HEK293 (cell line): Measurements from ENCODE around the gene PSMC1.
A peak's percentile ranks its signal among the peaks of the same experiment; 100 is the strongest.

Experiments used
- BCL11B ChIP-seq: fragments of 450-650 bp; formaldehyde crosslinking; IDR thresholded peaks from 2 replicates; pipeline ENCODE4 v1.5.1; 2016; ENCODE audit warnings: low read depth, missing biosample characterization, missing genetic modification characterization
- KLF10 ChIP-seq: fragments of 450-650 bp; IDR thresholded peaks from 2 replicates; pipeline ENCODE4 v1.5.1; 2018; ENCODE audit warnings: missing biosample characterization, mild to moderate bottlenecking, missing genetic modification characterization
- OVOL3 ChIP-seq: fragments of 450-650 bp; formaldehyde crosslinking; IDR thresholded peaks from 2 replicates; pipeline ENCODE4 v1.5.1; 2016; ENCODE audit warnings: missing biosample characterization, missing genetic modification characterization
- PRDM10 ChIP-seq: fragments of 450-650 bp; formaldehyde crosslinking; IDR thresholded peaks from 2 replicates; pipeline ENCODE4 v1.5.1; 2016; ENCODE audit warnings: missing biosample characterization, missing genetic modification characterization
- SP2 ChIP-seq: fragments of 450-650 bp; formaldehyde crosslinking; IDR thresholded peaks from 2 replicates; pipeline ENCODE4 v1.5.1; 2016; ENCODE audit warnings: missing biosample characterization, missing genetic modification characterization
- YY1 ChIP-seq: fragments of 450-650 bp; formaldehyde crosslinking; IDR thresholded peaks from 2 replicates; pipeline ENCODE4 v1.5.1; 2018; ENCODE audit warnings: missing biosample characterization, missing genetic modification characterization
- ZBTB10 ChIP-seq: fragments of 450-650 bp; formaldehyde crosslinking; IDR thresholded peaks from 2 replicates; pipeline ENCODE4 v1.5.1; 2016; ENCODE audit warnings: missing biosample characterization, missing genetic modification characterization
- ZBTB48 ChIP-seq: fragments of 450-650 bp; formaldehyde crosslinking; IDR thresholded peaks from 2 replicates; pipeline ENCODE4 v1.5.1; 2016; ENCODE audit warnings: missing biosample characterization, missing genetic modification characterization
- ZBTB49 ChIP-seq: fragments of 450-650 bp; formaldehyde crosslinking; IDR thresholded peaks from 2 replicates; pipeline ENCODE4 v1.5.1; 2016; ENCODE audit warnings: missing biosample characterization, missing genetic modification characterization, low read depth
- ZNF114 ChIP-seq: fragments of 450-650 bp; formaldehyde crosslinking; IDR thresholded peaks from 2 replicates; pipeline ENCODE4 v1.5.0; 2017; ENCODE audit warnings: missing biosample characterization, missing genetic modification characterization
- ZNF157 ChIP-seq: fragments of 450-650 bp; formaldehyde crosslinking; IDR thresholded peaks from 2 replicates; pipeline ENCODE4 v1.5.1; 2016; ENCODE audit warnings: missing biosample characterization, missing genetic modification characterization
- ZNF354C ChIP-seq: fragments of 450-650 bp; formaldehyde crosslinking; IDR thresholded peaks from 2 replicates; pipeline ENCODE4 v1.5.1; 2016; ENCODE audit warnings: missing biosample characterization, missing genetic modification characterization, low read depth, borderline replicate concordance
- ZNF37A ChIP-seq: fragments of 450-650 bp; IDR thresholded peaks from 2 replicates; pipeline ENCODE4 v1.5.1; 2018; ENCODE audit warnings: missing biosample characterization, missing genetic modification characterization
- ZNF391 ChIP-seq: fragments of 450-650 bp; formaldehyde crosslinking; IDR thresholded peaks from 2 replicates; pipeline ENCODE4 v1.5.1; 2016; ENCODE audit warnings: low read depth, missing biosample characterization, missing genetic modification characterization, borderline replicate concordance
- ZNF416 ChIP-seq: fragments of 450-650 bp; formaldehyde crosslinking; IDR thresholded peaks from 2 replicates; pipeline ENCODE4 v1.5.1; 2016; ENCODE audit warnings: missing biosample characterization, missing genetic modification characterization
- ZNF449 ChIP-seq: fragments of 450-650 bp; formaldehyde crosslinking; IDR thresholded peaks from 2 replicates; pipeline ENCODE4 v1.5.1; 2017; ENCODE audit warnings: missing biosample characterization, mild to moderate bottlenecking, missing genetic modification characterization, moderate library complexity
- ZNF510 ChIP-seq: fragments of 450-650 bp; formaldehyde crosslinking; IDR thresholded peaks from 2 replicates; pipeline ENCODE4 v1.5.1; 2018; ENCODE audit warnings: mild to moderate bottlenecking, missing genetic modification characterization, missing biosample characterization; ENCODE audit not compliant: insufficient replicate concordance
- ZNF513 ChIP-seq: fragments of 450-650 bp; IDR thresholded peaks from 2 replicates; pipeline ENCODE4 v1.5.1; 2018; ENCODE audit warnings: missing biosample characterization, missing genetic modification characterization
- ZNF530 ChIP-seq: fragments of 450-650 bp; formaldehyde crosslinking; IDR thresholded peaks from 2 replicates; pipeline ENCODE4 v1.5.1; 2016; ENCODE audit warnings: low read depth, missing biosample characterization, missing genetic modification characterization
- ZNF596 ChIP-seq: fragments of 450-650 bp; IDR thresholded peaks from 2 replicates; pipeline ENCODE4 v1.5.0; 2018; ENCODE audit warnings: missing biosample characterization, mild to moderate bottlenecking, missing genetic modification characterization, moderate library complexity
- ZNF768 ChIP-seq: fragments of 450-650 bp; formaldehyde crosslinking; IDR thresholded peaks from 2 replicates; pipeline ENCODE4 v1.5.1; 2018; ENCODE audit warnings: missing biosample characterization, mild to moderate bottlenecking, missing genetic modification characterization
- ZNF785 ChIP-seq: fragments of 450-650 bp; formaldehyde crosslinking; IDR thresholded peaks from 2 replicates; pipeline ENCODE4 v1.5.1; 2016; ENCODE audit warnings: missing biosample characterization, missing genetic modification characterization
- TF ChIP-seq, protein P1 (sequence below): fragments of 450-650 bp; formaldehyde crosslinking; IDR thresholded peaks from 2 replicates; pipeline ENCODE4 v1.5.1; 2016; ENCODE audit warnings: missing biosample characterization, missing genetic modification characterization
- TF ChIP-seq, protein P2 (sequence below): fragments of 450-650 bp; formaldehyde crosslinking; IDR thresholded peaks from 2 replicates; pipeline ENCODE4 v1.5.1; 2016; ENCODE audit warnings: missing biosample characterization, missing genetic modification characterization

The PSMC1 gene

GRCh38 chr14:90256354-90257131 is at the start of gene PSMC1 (continued):
- TF ChIP-seq ZNF114 (no peak), ZNF785 (tag by site-specific recombination) (no peak), ZBTB10 (tag by site-specific recombination) (no peak), ZBTB48 (tag by site-specific recombination) (peak; percentile 35; the same call in 1 of the 2 replicates), ZNF530 (tag by site-specific recombination) (no peak), YY1 (tag by site-specific recombination) (peak; percentile 75), ZNF416 (tag by site-specific recombination) (no peak), PRDM10 (tag by site-specific recombination) (no peak), ZNF768 (tag by site-specific recombination) (no peak), ZNF391 (tag by site-specific recombination) (no peak), SP2 (peak; percentile 74), OVOL3 (tag by site-specific recombination) (no peak), ZNF157 (tag by site-specific recombination) (no peak), ZNF596 (no peak), KLF10 (tag by site-specific recombination) (0 out of 2 replicates have a peak, but pooled peaks have one; percentile 49), ZNF354C (tag by site-specific recombination) (no peak), ZNF37A (no peak), BCL11B (tag by site-specific recombination) (no peak), ZBTB49 (no peak), ZNF449 (tag by site-specific recombination) (0 out of 2 replicates have a peak, but pooled peaks have one; percentile 28), ZNF513 (tag by site-specific recombination) (no peak), ZNF510 (tag by site-specific recombination) (no peak)
- TF ChIP-seq, protein P1, sequence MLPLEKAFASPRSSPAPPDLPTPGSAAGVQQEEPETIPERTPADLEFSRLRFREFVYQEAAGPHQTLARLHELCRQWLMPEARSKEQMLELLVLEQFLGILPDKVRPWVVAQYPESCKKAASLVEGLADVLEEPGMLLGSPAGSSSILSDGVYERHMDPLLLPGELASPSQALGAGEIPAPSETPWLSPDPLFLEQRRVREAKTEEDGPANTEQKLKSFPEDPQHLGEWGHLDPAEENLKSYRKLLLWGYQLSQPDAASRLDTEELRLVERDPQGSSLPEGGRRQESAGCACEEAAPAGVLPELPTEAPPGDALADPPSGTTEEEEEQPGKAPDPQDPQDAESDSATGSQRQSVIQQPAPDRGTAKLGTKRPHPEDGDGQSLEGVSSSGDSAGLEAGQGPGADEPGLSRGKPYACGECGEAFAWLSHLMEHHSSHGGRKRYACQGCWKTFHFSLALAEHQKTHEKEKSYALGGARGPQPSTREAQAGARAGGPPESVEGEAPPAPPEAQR (tag by site-specific recombination): no peak
- TF ChIP-seq, protein P2, sequence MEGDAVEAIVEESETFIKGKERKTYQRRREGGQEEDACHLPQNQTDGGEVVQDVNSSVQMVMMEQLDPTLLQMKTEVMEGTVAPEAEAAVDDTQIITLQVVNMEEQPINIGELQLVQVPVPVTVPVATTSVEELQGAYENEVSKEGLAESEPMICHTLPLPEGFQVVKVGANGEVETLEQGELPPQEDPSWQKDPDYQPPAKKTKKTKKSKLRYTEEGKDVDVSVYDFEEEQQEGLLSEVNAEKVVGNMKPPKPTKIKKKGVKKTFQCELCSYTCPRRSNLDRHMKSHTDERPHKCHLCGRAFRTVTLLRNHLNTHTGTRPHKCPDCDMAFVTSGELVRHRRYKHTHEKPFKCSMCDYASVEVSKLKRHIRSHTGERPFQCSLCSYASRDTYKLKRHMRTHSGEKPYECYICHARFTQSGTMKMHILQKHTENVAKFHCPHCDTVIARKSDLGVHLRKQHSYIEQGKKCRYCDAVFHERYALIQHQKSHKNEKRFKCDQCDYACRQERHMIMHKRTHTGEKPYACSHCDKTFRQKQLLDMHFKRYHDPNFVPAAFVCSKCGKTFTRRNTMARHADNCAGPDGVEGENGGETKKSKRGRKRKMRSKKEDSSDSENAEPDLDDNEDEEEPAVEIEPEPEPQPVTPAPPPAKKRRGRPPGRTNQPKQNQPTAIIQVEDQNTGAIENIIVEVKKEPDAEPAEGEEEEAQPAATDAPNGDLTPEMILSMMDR (tag by site-specific recombination): no peak
